HFFc6 (cell line): Measurements from ENCODE around the gene NHLRC4. TPM values are rescaled to one million over a fixed set of nuclear protein-coding genes. Genes with fewer than 3 reads are reported as not detected.

ENCODE experiments used
- DNase-seq: peaks from one replicate; pipeline ENCODE4 v3.0.0-alpha.2; 2018
- H3K27ac Mint-ChIP-seq: 2 replicates; pipeline ENCODE4 v1.8.0; 2020; ENCODE audit warnings: mild to moderate bottlenecking, mixed read lengths
- H3K27me3 Mint-ChIP-seq: 2 replicates; pipeline ENCODE4 v1.8.0; 2021; ENCODE audit warnings: mild to moderate bottlenecking, moderate library complexity, mixed read lengths; ENCODE audit not compliant: insufficient read depth
- H3K36me3 Mint-ChIP-seq: 2 replicates; pipeline ENCODE4 v1.8.0; 2021; ENCODE audit warnings: low read depth, mixed read lengths
- H3K4me1 Mint-ChIP-seq: 2 replicates; pipeline ENCODE4 v1.8.0; 2020; ENCODE audit warnings: low read depth, mixed read lengths
- H3K4me3 Mint-ChIP-seq: 2 replicates; pipeline ENCODE4 v1.8.0; 2020; ENCODE audit warnings: mild to moderate bottlenecking, moderate library complexity, mixed read lengths
- H3K9me3 Mint-ChIP-seq: 2 replicates; pipeline ENCODE4 v1.8.0; 2020; ENCODE audit warnings: mild to moderate bottlenecking, mixed read lengths
- total RNA-seq, 6 experiments: library from RNA; stranded (reverse); fragmentation: NEBNext Ultra II Directional; extraction: Animal tissue kit (Norgen Biotek cat#: 25700); gene quantifications; 2 replicates in 1 of 6; 3 replicates in 5 of 6; pipeline ENCODE4 v1.2.3, GENCODE V29; 2021
- TF ChIP-seq, protein P1 (sequence below): fragments of 200-600 bp; sonication (generic); IDR thresholded peaks from 2 replicates; pipeline ENCODE4 v1.5.0; 2021; ENCODE audit warnings: antibody characterized with exemption, mild to moderate bottlenecking

NHLRC4 gene
- total RNA-seq, 6 experiments from 2014 or later: 0.24 to 0.58 (median 0.28) TPM; not detected in 1

DNA sequence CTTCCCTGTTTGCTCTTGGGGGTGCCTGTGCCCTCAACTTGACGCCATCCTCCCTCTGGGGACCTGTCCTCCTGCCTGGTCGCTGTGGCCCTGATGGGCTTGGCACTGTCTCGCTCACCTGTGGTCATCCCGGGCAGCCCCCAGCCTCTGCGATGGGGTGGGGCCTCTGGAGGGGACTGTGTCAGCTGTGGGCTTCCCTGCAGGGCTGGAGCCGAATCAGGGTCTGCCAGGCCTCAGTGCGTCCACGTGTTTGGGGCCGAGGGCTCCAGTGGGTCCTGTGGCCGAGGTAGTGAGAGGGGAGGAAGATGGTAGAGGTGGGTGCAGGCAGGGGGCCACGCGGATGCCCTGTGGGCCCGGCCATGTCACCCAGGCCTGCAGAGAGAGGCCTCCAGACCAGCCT, 11.0 kb downstream of the NHLRC4 start:
- no peaks in the 10 kb centered on the region for H3K4me1 Mint-ChIP-seq
- H3K9me3 Mint-ChIP-seq: no peaks in the 10 kb centered on the region
- TF ChIP-seq, protein P1, sequence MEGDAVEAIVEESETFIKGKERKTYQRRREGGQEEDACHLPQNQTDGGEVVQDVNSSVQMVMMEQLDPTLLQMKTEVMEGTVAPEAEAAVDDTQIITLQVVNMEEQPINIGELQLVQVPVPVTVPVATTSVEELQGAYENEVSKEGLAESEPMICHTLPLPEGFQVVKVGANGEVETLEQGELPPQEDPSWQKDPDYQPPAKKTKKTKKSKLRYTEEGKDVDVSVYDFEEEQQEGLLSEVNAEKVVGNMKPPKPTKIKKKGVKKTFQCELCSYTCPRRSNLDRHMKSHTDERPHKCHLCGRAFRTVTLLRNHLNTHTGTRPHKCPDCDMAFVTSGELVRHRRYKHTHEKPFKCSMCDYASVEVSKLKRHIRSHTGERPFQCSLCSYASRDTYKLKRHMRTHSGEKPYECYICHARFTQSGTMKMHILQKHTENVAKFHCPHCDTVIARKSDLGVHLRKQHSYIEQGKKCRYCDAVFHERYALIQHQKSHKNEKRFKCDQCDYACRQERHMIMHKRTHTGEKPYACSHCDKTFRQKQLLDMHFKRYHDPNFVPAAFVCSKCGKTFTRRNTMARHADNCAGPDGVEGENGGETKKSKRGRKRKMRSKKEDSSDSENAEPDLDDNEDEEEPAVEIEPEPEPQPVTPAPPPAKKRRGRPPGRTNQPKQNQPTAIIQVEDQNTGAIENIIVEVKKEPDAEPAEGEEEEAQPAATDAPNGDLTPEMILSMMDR: no peak
- H3K36me3 Mint-ChIP-seq: no peaks in the 10 kb centered on the region
- H3K27me3 Mint-ChIP-seq: no peaks in the 10 kb centered on the region
- DNase-seq: no peak
- H3K4me3 Mint-ChIP-seq: no peak overlapping the region
- no peak overlapping the region for H3K27ac Mint-ChIP-seq

DNA sequence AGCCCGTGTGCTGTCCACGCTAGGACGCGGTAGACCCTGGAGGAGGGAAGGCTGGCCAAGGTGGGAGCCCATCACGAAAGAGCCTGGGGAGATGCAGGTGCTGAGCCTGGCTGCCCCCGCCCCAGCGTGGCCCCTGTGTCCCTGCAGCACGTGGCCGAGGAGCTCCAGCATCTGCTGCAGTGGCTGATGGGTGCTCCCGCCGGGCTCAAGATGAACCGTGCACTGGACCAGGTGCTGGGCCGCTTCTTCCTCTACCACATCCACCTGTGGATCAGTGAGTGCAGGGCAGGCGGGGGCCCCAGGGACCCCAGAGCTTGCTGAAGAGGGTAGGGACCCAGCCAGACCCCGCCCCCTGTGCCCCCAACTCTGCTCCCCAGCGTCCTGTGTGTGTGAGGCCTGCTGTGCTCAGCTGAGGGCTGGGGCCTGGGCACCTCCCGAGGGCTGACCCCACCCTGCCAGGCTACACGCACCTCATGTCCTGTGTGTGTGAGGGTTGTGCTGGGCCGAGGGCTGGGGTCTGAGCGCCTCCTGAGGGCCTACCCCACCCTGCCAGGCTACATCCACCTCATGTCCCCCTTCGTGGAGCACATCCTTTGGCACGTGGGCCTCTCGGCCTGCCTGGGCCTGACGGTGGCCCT, 11.5 kb downstream of the NHLRC4 start:
- no peaks in the 10 kb centered on the region for H3K9me3 Mint-ChIP-seq
- no peak overlapping the region for H3K4me3 Mint-ChIP-seq
- H3K4me1 Mint-ChIP-seq: no peaks in the 10 kb centered on the region
- H3K27ac Mint-ChIP-seq: no peak overlapping the region
- TF ChIP-seq, protein P1: no peak
- no peak for DNase-seq
- no peaks in the 10 kb centered on the region for H3K36me3 Mint-ChIP-seq
- no peaks in the 10 kb centered on the region for H3K27me3 Mint-ChIP-seq

DNA sequence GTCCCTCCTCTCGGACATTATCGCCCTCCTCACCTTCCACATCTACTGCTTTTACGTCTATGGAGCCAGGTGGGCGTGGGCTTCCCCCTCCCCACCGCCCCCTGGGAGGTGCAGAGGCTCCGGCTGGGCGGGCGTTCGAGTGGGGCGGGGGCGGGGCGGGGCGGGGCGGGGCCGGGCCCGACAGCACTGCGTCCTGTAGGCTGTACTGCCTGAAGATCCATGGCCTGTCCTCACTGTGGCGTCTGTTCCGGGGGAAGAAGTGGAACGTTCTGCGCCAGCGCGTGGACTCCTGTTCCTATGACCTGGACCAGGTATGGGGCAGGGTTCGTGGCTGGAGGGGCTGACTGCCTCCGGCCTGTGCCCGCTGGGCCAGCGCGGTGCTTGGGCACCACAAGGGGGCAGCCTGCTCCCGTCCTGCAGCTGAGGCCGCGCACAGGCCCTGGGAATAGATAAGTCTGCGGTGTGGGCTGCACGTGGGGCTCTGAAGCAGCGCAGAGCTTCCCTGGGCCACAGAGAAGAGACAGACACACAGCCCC, 12.1 kb downstream of the NHLRC4 start:
- DNase-seq: no peak
- H3K4me3 Mint-ChIP-seq: no peak overlapping the region

DNA sequence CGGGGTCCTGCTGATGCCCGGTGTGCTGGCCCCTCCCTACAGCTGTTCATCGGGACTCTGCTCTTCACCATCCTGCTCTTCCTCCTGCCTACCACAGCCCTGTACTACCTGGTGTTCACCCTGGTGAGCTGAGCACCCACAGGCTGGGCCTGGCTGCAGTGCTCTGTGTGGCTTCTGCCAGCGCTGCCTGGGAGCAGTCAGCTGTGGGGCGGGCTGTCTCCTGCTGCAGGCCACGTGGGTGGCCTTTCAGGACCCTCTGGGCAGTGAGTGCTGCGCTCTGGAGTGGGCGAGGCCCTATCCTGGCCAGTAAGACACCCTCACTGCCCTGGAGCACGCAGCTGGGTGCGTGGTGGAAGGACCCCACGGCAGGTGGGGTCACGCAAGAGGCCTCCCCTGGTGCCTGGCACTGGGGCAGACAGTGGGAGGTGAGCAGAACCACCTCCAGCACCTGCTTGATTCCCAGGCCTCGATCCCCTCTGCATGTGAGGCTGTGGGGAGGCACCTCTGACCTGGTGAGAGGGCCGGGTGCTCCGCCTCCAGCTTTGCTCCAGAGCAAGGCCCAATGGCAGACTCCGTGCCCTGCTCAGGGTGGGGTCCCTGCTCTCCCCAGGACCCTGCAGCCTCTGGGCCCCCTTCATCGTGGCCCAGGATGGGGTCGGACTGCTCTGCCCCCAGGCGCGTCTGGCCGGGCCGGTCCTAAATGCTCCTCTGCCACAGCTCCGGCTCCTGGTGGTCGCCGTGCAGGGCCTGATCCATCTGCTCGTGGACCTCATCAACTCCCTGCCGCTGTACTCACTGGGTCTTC, 13.5 kb downstream of the NHLRC4 start:
- no peaks in the 10 kb centered on the region for H3K27me3 Mint-ChIP-seq
- H3K4me1 Mint-ChIP-seq: no peaks in the 10 kb centered on the region
- H3K27ac Mint-ChIP-seq: no peak overlapping the region
- H3K9me3 Mint-ChIP-seq: no peaks in the 10 kb centered on the region
- H3K4me3 Mint-ChIP-seq: no peak overlapping the region
- TF ChIP-seq, protein P1: no peak
- no peak for DNase-seq
- no peaks in the 10 kb centered on the region for H3K36me3 Mint-ChIP-seq

More for the DNA sequence above, 12.1 kb downstream of the NHLRC4 start:
- no peaks in the 10 kb centered on the region for H3K4me1 Mint-ChIP-seq
- H3K27me3 Mint-ChIP-seq: no peaks in the 10 kb centered on the region
- no peaks in the 10 kb centered on the region for H3K9me3 Mint-ChIP-seq
- no peak overlapping the region for H3K27ac Mint-ChIP-seq
- no peaks in the 10 kb centered on the region for H3K36me3 Mint-ChIP-seq
- TF ChIP-seq, protein P1: peak; percentile 82

DNA sequence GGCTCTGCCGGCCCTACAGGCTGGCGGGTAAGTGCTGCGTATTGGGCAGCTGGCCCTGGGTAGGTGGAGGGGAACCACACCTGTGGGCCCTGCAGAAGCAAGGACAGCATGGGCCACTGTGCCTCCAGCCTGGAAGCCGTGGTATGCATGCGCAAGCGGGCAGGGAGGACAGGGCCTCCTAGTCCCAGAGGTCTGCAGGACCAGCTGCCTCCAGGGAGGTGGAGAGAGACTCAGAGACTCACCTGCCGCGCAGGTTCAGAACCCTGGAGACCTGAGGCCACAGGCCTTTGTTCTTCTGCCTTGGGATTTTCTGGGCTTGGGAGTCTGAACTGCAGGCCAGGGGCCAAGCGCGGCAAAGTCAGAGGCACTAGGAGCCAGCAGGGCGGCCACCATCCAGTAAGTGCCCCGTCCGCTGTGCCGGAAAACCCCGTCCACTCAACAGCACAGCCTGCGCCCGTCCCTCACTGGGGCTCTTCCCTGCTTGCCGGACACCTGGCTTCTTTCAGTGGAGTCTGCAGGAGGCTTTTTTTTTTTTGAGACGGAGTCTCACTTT, 14.2 kb downstream of the NHLRC4 start:
- no peak overlapping the region for H3K27ac Mint-ChIP-seq
- peaks cover 2% of the 10 kb centered on the region for H3K27me3 Mint-ChIP-seq
- peaks cover 5% of the 10 kb centered on the region; the same call in 1 of the 2 replicates for H3K4me1 Mint-ChIP-seq
- H3K36me3 Mint-ChIP-seq: no peaks in the 10 kb centered on the region
- no peaks in the 10 kb centered on the region for H3K9me3 Mint-ChIP-seq
- DNase-seq: no peak
- H3K4me3 Mint-ChIP-seq: no peak overlapping the region
- TF ChIP-seq, protein P1: no peak
